ENCODE data around the gene MINPP1. TPM values are rescaled to one million over a fixed set of nuclear protein-coding genes. Genes with fewer than 3 reads are reported as not detected.

MINPP1 gene
- total RNA-seq, 1 experiment from 2014 or later, result 22.1 TPM

DNA sequence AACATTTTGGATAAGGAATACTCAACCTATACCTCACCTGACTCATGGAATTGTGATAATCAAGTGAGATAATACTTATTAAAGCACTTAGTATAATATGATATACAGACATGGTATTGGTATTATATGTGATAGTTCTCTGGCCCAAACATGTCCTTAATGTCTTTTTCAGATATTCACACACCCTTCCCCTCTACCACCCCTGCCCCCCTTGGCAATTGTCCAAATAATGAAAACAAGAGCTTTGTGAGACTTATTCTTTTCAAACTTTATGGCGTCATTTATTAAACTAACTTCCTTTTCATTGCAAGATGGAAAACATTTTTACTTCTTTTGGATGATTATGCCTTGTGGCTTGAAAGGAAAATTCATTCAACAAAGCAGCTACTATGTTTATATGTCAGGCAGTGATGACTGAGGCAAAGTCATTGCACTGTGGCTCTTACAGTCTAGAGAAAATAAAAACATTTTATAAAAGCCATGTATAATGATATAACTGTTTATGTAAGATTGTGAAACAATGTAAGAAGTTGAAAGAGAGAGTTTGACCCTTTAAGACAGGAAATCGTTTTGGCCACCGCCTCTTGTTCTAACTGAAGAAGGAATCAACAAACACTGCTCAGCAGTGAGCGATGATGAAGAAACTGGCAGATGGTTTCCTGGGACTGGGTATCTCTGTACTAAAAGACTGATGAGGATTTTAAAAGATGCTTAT is 27.4 kb downstream of the MINPP1 start:
- no peak overlapping the region for H3K4me2 ChIP-seq (ENCODE audit: low read length)
- no peaks in the 10 kb centered on the region for H3K9me2 ChIP-seq (ENCODE audit: insufficient read depth)
- H3K27ac ChIP-seq (ENCODE audit: low read depth, low read length), result no peak overlapping the region
- no peaks in the 10 kb centered on the region for H3K9me3 ChIP-seq (ENCODE audit: control insufficient read depth in 1 of 2, insufficient read depth in 1 of 2, low read depth in 1 of 2, low read length in 2 of 2)
- no peaks in the 10 kb centered on the region for H3K4me1 ChIP-seq (ENCODE audit: control insufficient read depth in 1 of 2, insufficient read depth in 2 of 2, low read length in 2 of 2)
- no peaks in the 10 kb centered on the region for H3K36me3 ChIP-seq (ENCODE audit: control insufficient read depth in 1 of 2, insufficient read depth in 2 of 2, low read length in 2 of 2)
- no peak for DNase-seq (ENCODE audit: low read depth, low spot score)
- no peak overlapping the region for H3K9ac ChIP-seq (ENCODE audit: low read length)
- no peak overlapping the region for H2AFZ ChIP-seq (ENCODE audit: low read depth, low read length, poor library complexity, severe bottlenecking)
- no peaks in the 10 kb centered on the region for H3K27me3 ChIP-seq (ENCODE audit: insufficient read depth, low read length)
- no peak for ATAC-seq
- no TSS peak for BruUV-seq (replicated peaks)
- no peaks in the 10 kb centered on the region for H3K79me2 ChIP-seq (ENCODE audit: insufficient read depth, low read length)
- no peaks in the 10 kb centered on the region for H4K20me1 ChIP-seq (ENCODE audit: insufficient read depth)
- ChIA-PET CTCF (no interaction called here), RAD21 (ENCODE audit: low non-redundant PET in 1 of 2, low total read pairs in 2 of 2, uncharacterized antibody in 2 of 2, unreplicated experiment in 2 of 2) (no interaction called here), POLR2A (no interaction called here)
- TF ChIP-seq, protein P1, sequence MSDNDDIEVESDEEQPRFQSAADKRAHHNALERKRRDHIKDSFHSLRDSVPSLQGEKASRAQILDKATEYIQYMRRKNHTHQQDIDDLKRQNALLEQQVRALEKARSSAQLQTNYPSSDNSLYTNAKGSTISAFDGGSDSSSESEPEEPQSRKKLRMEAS (IDR thresholded peaks at IDR 0.05), result no peak
- no peak for TF ChIP-seq SIN3A (IDR thresholded peaks at IDR 0.05; ENCODE audit: low read depth)
- no peak for TF ChIP-seq CEBPB (IDR thresholded peaks at IDR 0.05; ENCODE audit: low read depth)
- TF ChIP-seq TCF7L2 (IDR thresholded peaks at IDR 0.05; ENCODE audit: borderline replicate concordance, extremely low read depth, insufficient read depth, insufficient read length), result no peak
- TF ChIP-seq, protein P2, sequence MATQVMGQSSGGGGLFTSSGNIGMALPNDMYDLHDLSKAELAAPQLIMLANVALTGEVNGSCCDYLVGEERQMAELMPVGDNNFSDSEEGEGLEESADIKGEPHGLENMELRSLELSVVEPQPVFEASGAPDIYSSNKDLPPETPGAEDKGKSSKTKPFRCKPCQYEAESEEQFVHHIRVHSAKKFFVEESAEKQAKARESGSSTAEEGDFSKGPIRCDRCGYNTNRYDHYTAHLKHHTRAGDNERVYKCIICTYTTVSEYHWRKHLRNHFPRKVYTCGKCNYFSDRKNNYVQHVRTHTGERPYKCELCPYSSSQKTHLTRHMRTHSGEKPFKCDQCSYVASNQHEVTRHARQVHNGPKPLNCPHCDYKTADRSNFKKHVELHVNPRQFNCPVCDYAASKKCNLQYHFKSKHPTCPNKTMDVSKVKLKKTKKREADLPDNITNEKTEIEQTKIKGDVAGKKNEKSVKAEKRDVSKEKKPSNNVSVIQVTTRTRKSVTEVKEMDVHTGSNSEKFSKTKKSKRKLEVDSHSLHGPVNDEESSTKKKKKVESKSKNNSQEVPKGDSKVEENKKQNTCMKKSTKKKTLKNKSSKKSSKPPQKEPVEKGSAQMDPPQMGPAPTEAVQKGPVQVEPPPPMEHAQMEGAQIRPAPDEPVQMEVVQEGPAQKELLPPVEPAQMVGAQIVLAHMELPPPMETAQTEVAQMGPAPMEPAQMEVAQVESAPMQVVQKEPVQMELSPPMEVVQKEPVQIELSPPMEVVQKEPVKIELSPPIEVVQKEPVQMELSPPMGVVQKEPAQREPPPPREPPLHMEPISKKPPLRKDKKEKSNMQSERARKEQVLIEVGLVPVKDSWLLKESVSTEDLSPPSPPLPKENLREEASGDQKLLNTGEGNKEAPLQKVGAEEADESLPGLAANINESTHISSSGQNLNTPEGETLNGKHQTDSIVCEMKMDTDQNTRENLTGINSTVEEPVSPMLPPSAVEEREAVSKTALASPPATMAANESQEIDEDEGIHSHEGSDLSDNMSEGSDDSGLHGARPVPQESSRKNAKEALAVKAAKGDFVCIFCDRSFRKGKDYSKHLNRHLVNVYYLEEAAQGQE (IDR thresholded peaks at IDR 0.05; ENCODE audit: low read depth), result no peak
- no peak for TF ChIP-seq CBX3 (IDR thresholded peaks at IDR 0.05; ENCODE audit: low read depth)
- no peak for TF ChIP-seq YY1 (IDR thresholded peaks at IDR 0.05; ENCODE audit: extremely low read depth, insufficient replicate concordance, low read depth, low read length)
- TF ChIP-seq ZFX (IDR thresholded peaks at IDR 0.05), result no peak
- no peak for TF ChIP-seq ZNF274 (IDR thresholded peaks at IDR 0.05; ENCODE audit: low read depth, low read length)
- TF ChIP-seq RAD21 (IDR thresholded peaks at IDR 0.05; ENCODE audit: low read depth), result no peak
- no peak for TF ChIP-seq SRF (IDR thresholded peaks at IDR 0.05; ENCODE audit: low read depth)
- TF ChIP-seq, protein P3, sequence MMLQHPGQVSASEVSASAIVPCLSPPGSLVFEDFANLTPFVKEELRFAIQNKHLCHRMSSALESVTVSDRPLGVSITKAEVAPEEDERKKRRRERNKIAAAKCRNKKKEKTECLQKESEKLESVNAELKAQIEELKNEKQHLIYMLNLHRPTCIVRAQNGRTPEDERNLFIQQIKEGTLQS (IDR thresholded peaks at IDR 0.05), result no peak
- TF ChIP-seq EZH2 (IDR thresholded peaks at IDR 0.05), result no peak
- TF ChIP-seq EGR1 (IDR thresholded peaks at IDR 0.05; ENCODE audit: low read depth), result no peak
- TF ChIP-seq, protein P4, sequence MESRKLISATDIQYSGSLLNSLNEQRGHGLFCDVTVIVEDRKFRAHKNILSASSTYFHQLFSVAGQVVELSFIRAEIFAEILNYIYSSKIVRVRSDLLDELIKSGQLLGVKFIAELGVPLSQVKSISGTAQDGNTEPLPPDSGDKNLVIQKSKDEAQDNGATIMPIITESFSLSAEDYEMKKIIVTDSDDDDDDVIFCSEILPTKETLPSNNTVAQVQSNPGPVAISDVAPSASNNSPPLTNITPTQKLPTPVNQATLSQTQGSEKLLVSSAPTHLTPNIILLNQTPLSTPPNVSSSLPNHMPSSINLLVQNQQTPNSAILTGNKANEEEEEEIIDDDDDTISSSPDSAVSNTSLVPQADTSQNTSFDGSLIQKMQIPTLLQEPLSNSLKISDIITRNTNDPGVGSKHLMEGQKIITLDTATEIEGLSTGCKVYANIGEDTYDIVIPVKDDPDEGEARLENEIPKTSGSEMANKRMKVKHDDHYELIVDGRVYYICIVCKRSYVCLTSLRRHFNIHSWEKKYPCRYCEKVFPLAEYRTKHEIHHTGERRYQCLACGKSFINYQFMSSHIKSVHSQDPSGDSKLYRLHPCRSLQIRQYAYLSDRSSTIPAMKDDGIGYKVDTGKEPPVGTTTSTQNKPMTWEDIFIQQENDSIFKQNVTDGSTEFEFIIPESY (IDR thresholded peaks at IDR 0.05; ENCODE audit: extremely low read depth, insufficient replicate concordance, low read length), result no peak
- TF ChIP-seq JUND (IDR thresholded peaks at IDR 0.05), result no peak
- TF ChIP-seq FOSL1 (IDR thresholded peaks at IDR 0.05; ENCODE audit: low read depth), result no peak
- H3K4me3 ChIP-seq (replicated peaks in 1 of 2; ENCODE audit: low read depth in 1 of 2, low read length in 2 of 2), result no peak overlapping the region
- intact Hi-C loops (cut with micrococcal nuclease), result loop anchor here (2.0 to 10.0 kb wide), 4 partner anchors 130 to 853 kb away; no protein-coding TSS in a partner anchor
